HFF-Myc (cell line): Measurements from ENCODE around the gene PACS1.

Source experiments
- DNase-seq: peaks from one replicate; pipeline ENCODE4 v3.0.0-alpha.2; 2011; ENCODE audit warnings: low read depth; ENCODE audit errors: extremely low read depth
- H3K4me3 ChIP-seq: replicated peaks from 2 replicates; pipeline ENCODE4 v1.5.1; 2011; ENCODE audit warnings: low read depth, mild to moderate bottlenecking, control low read depth, low read length
- CTCF ChIP-seq: IDR thresholded peaks from 2 replicates; pipeline ENCODE4 v1.5.1; 2012; ENCODE audit warnings: mild to moderate bottlenecking, low read depth, low read length, control low read depth; ENCODE audit errors: missing control alignments

Gene PACS1

DNA sequence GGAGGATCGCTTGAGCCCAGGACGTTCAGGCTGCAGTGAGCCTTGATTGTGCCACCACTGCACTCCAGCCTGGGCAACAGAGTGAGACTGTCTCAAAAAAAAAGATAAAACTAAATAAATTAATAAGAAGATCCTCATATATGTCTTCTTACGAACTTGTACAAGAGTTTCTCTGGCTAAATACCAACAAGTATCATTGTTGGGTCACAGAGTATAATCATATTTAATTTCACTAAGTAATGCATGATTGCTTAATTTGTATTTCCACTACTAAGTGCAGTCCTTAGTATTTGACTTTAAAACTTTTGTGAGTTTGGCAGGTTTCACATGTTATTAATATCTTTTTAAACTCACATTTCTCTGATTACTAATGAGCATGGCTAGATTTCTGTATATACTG lies 60.9 kb downstream of the PACS1 start:
- no peak overlapping the region for H3K4me3 ChIP-seq
- no peak for DNase-seq

DNA sequence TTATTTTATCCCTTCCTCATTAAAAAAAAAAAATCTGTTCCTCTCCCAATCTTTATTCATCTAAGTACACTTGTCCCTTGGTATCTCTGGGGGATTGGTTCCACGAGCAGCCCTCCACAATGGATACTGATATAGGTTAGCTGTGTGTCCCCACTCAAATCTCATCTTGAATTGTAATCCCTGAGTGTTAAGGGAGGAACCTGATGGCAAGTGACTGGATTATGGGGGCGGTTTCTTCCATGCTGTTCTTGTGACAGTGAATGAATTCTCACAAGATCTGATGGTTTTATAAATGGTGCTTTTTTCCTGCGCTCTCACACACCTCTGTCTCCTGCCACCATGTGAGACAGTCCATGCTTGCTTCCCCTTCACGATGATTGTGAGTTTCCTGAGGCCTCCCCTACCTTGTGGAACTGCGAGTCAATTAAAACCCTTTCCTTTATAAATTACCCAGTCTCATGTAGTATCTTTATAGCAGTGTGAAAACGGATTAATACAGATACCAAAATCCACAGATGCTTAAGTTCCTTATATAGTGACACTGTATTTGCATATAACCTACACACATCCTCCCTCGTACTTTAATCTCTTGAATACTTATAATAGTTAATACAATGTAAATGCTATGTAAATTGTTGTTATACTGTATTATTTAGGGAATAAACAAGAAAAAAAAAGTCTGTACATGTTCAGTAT lies 62.0 kb downstream of the PACS1 start:
- TF ChIP-seq CTCF: no peak
- no peak for DNase-seq

More for the DNA sequence above, 60.9 kb downstream of the PACS1 start:
- TF ChIP-seq CTCF: no peak

DNA sequence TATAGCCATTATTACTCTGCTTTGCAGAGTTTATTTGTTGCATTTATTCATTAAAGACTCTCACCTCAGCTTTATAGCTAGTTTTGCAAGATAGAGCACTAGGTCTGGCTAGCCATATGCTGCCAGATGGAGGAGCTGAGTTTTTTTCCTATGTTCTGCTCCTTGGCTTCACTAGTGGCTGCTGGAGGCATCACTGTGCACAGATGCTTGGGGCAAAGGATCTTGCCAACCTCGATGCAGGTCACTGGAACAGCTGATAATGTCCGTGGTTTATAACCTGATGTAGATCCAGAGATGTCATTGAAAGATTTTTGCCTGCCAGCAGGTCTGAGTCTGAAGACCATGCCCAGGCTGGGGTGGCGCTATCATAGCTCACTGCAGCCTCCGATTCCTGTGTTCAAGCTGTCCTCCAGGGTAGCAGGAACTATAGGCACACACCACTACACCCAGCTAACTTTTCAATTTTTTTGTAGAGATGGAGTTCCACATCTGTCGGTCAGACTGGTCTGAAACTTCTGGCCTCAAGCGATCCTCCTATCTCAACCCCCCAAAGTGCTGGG lies 63.2 kb downstream of the PACS1 start:
- no peak for TF ChIP-seq CTCF
- H3K4me3 ChIP-seq: no peak overlapping the region
- no peak for DNase-seq

More for the DNA sequence above, 62.0 kb downstream of the PACS1 start:
- no peak overlapping the region for H3K4me3 ChIP-seq

DNA sequence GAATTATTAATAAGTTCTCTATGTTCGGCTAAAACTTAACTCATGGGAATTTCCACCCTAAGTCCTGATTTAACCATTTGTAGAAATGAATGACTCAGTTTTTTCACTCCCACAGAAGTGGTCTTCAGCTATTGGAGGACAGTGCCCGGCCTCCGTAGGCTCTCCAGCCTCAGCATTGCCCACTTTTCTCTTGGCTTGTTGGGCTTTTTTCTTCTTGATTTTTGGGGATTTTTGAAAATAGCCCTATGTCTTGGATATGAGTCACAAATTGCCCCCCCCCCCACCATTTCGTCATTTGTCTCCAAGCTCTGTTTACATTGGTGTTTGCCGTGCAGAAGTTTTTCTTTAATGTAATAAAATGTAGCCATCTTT lies 66.7 kb downstream of the PACS1 start:
- TF ChIP-seq CTCF: no peak
- DNase-seq: no peak
- H3K4me3 ChIP-seq: no peak overlapping the region

GRCh38 chr11:66139817-66140404 lies 69.8 kb downstream of the PACS1 start:
- TF ChIP-seq CTCF: no peak
- DNase-seq: no peak

DNA sequence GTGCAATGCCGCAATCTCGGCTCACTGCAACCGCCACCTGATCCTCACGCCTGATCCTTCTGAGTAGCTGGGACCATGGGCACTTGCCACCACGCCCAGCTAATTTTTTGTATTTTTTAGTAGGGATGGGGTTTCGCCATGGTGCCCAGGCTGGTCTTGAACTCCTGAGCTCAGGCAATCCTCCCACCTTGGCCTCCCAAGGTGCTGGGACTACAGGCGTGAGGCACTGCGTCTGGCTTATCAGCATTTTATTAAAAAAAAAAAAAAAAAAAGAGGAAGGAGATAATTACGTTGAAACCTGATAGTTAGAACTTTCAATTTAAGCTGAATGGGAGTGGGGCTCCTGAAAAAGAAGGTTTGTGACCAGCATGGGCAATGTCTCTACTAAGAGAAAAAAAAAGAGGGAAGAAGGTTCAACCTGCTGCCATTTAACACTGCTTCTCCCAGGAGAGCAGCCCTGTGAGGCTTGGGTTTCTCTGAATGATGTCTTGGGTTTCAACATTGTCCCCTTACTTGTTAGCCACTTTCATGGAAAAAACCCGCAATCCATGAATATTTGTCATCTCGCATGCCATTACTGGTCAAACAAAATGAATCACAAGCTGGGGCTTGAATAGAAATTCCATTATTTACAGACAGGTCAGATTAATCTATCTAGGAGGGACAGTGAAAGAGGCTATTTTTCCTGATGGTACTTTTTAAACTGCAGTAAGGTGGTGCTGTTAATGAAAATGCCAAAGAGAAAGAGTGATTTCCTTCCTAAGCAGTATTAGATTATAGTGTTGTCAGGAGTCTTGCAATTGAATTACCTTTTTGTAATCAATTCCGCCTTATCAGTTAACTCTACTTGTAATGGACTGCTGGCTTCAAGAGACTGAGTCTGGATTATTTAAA lies 72.5 kb downstream of the PACS1 start:
- no peak for DNase-seq
- TF ChIP-seq CTCF: no peak
- H3K4me3 ChIP-seq: no peak overlapping the region

More at GRCh38 chr11:66139817-66140404, 69.8 kb downstream of the PACS1 start:
- H3K4me3 ChIP-seq: no peak overlapping the region
